Measurements from ENCODE around the gene TMEM165.

- TF ChIP-seq, protein P1, sequence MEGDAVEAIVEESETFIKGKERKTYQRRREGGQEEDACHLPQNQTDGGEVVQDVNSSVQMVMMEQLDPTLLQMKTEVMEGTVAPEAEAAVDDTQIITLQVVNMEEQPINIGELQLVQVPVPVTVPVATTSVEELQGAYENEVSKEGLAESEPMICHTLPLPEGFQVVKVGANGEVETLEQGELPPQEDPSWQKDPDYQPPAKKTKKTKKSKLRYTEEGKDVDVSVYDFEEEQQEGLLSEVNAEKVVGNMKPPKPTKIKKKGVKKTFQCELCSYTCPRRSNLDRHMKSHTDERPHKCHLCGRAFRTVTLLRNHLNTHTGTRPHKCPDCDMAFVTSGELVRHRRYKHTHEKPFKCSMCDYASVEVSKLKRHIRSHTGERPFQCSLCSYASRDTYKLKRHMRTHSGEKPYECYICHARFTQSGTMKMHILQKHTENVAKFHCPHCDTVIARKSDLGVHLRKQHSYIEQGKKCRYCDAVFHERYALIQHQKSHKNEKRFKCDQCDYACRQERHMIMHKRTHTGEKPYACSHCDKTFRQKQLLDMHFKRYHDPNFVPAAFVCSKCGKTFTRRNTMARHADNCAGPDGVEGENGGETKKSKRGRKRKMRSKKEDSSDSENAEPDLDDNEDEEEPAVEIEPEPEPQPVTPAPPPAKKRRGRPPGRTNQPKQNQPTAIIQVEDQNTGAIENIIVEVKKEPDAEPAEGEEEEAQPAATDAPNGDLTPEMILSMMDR (conservative IDR thresholded peaks at IDR 0.05 in 1 of 2, IDR thresholded peaks at IDR 0.05 in 1 of 2; ENCODE audit: low read depth in 1 of 2, low read length in 2 of 2): no peak
- TF ChIP-seq EZH2 (IDR thresholded peaks at IDR 0.05; ENCODE audit: low read length, missing control alignments): no peak
These were observed 20.4 kb downstream of the TMEM165 start for GRCh38 chr4:55416176-55416575.

Measured in fibroblast of lung (primary cell).